ENCODE data around the gene GNPTAB.

- TF ChIP-seq, protein P1, sequence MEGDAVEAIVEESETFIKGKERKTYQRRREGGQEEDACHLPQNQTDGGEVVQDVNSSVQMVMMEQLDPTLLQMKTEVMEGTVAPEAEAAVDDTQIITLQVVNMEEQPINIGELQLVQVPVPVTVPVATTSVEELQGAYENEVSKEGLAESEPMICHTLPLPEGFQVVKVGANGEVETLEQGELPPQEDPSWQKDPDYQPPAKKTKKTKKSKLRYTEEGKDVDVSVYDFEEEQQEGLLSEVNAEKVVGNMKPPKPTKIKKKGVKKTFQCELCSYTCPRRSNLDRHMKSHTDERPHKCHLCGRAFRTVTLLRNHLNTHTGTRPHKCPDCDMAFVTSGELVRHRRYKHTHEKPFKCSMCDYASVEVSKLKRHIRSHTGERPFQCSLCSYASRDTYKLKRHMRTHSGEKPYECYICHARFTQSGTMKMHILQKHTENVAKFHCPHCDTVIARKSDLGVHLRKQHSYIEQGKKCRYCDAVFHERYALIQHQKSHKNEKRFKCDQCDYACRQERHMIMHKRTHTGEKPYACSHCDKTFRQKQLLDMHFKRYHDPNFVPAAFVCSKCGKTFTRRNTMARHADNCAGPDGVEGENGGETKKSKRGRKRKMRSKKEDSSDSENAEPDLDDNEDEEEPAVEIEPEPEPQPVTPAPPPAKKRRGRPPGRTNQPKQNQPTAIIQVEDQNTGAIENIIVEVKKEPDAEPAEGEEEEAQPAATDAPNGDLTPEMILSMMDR (IDR thresholded peaks at IDR 0.05): no peak
- no peak for TF ChIP-seq POLR2A (IDR thresholded peaks at IDR 0.05)
These were observed 123.5 kb downstream of the GNPTAB start for GRCh38 chr12:101707131-101707782.

All from tibial nerve (tissue), 3 donors.